Aorta (tissue), 5 donors: Measurements from ENCODE around the gene NELFCD. TPM values are rescaled to one million over a fixed set of nuclear protein-coding genes. Genes with fewer than 3 reads are reported as not detected.
A peak's percentile ranks its signal among the peaks of the same experiment; 100 is the strongest.
"Not testable (repeated sequence)": the region's sequence is repeated elsewhere in the genome, so short reads cannot be mapped to it uniquely, and the experiment has no call there.

Experiments used
- ATAC-seq: fragments of 200-7000 bp; cut with Tn5 transposase; one replicate; pipeline ENCODE4 v1.9.1; 2022; ENCODE audit warnings: moderate library complexity; ENCODE audit not compliant: low FRiP score
- DNase-seq, 2 donors: peaks; one replicate each; pipeline ENCODE4 v3.0.0-alpha.2; 2020
- H3K27ac ChIP-seq, 2 donors: one replicate each; pipeline ENCODE4 v1.5.1; 2013; ENCODE audit warnings: low read length in 2 of 2, mild to moderate bottlenecking in 2 of 2, moderate library complexity in 2 of 2, control low read depth in 1 of 2, inconsistent platforms in 1 of 2, low read depth in 1 of 2
- H3K27me3 ChIP-seq, 2 donors: one replicate each; pipeline ENCODE4 v1.6.1; 2013; ENCODE audit warnings: control low read depth in 1 of 2, low read length in 1 of 2, mild to moderate bottlenecking in 1 of 2, moderate library complexity in 1 of 2; ENCODE audit not compliant: insufficient read depth in 2 of 2, control insufficient read depth in 1 of 2
- H3K36me3 ChIP-seq, 2 donors: one replicate each; pipeline ENCODE4 v1.6.1; 2013; ENCODE audit warnings: control low read depth in 1 of 2, low read length in 1 of 2, mild to moderate bottlenecking in 1 of 2; ENCODE audit not compliant: insufficient read depth in 2 of 2, control insufficient read depth in 1 of 2
- H3K4me1 ChIP-seq, 2 donors: one replicate each; pipeline ENCODE4 v1.6.1; 2013; ENCODE audit warnings: low read length in 2 of 2, control low read depth in 1 of 2, mild to moderate bottlenecking in 1 of 2, moderate library complexity in 1 of 2; ENCODE audit not compliant: insufficient read depth in 2 of 2, control insufficient read depth in 1 of 2
- H3K4me3 ChIP-seq, 2 donors: one replicate each; pipeline ENCODE4 v1.5.1; 2013; ENCODE audit warnings: low read length in 2 of 2, control low read depth in 1 of 2, mild to moderate bottlenecking in 1 of 2
- H3K9me3 ChIP-seq: one replicate; pipeline ENCODE4 v1.6.1; 2013; ENCODE audit warnings: mild to moderate bottlenecking, low read length; ENCODE audit not compliant: control insufficient read depth
- WGBS, 2 donors: extraction: QIAGEN DNeasy Blood & Tissue Kit; methylation state at CpG; one replicate each; pipeline ENCODE4 v1.1.7; 2013; 5-methylcytosine and 5-hydroxymethylcytosine counted together
- intact Hi-C, 2 donors: fragments of 100-400 bp; cut with DNase I; formaldehyde crosslinking; loops; one replicate each; pipeline versions ENCODE4 v1.14.2 to v1.15.0; 2022
- polyA plus RNA-seq, 2 donors: library from polyadenylated mRNA; stranded (reverse); fragments of 200-250 nt; gene quantifications; one replicate each; pipeline ENCODE4 v1.2.3, GENCODE V29; 2013
- total RNA-seq, 2 donors: library from RNA; stranded (reverse); fragmentation: NEBNext Ultra II Directional; extraction: Animal tissue kit (Norgen Biotek cat#: 25700); gene quantifications; one replicate each; pipeline ENCODE4 v1.2.1, GENCODE V29; 2021
- donor health status: healthy with polysubstance abuse.
- donor health status: Bipolar disorder and iron deficiency.
- donor health status: DM: no; HTN: no; CAD: no.
- donor health status: DM: no; HTN: no; CAD: no.
- donor health status: DM: yes; HTN: yes; CAD: no.

Gene NELFCD
- total and polyA plus RNA-seq, 4 donors = 22.7 to 53.9 (median 45.3) TPM

GRCh38 chr20:59007665-59008511, 26.8 kb downstream of the NELFCD start:
- Histone ChIP-seq H3K27ac (peak overlapping the region; percentile 55 to 62), H3K36me3 (no peaks in the 10 kb centered on the region), H3K4me3 (no peak overlapping the region), H3K9me3 (no peaks in the 10 kb centered on the region), H3K27me3 (no peaks in the 10 kb centered on the region), H3K4me1 (no peaks in the 10 kb centered on the region)
- intact Hi-C loops = no loop called here
- DNase-seq = peak; percentile 75 to 89
- no peak for ATAC-seq
- WGBS, 2 donors = 92 to 94% methylated on average over 24 of the region's 24 CpGs

GRCh38 chr20:59008715-59009336, 27.8 kb downstream of the NELFCD start:
- 90 to 93% methylated on average over 8 of the region's 8 CpGs for WGBS, 2 donors
- intact Hi-C loops = no loop called here
- no peaks in the 10 kb centered on the region for H3K4me1 ChIP-seq
- H3K27ac ChIP-seq = peak overlapping the region in 1 of 2 donors; percentile 28
- no peak overlapping the region for H3K4me3 ChIP-seq
- ATAC-seq = no peak
- H3K27me3 ChIP-seq = no peaks in the 10 kb centered on the region
- no peak for DNase-seq
- no peaks in the 10 kb centered on the region for H3K36me3 ChIP-seq
- H3K9me3 ChIP-seq = no peaks in the 10 kb centered on the region

- DNase-seq = peak; percentile 36 to 46
- 75 to 77% methylated on average over 8 of the region's 8 CpGs for WGBS, 2 donors
- H3K27ac ChIP-seq = peak overlapping the region; percentile 7 to 72
- no peaks in the 10 kb centered on the region for H3K4me1 ChIP-seq
- no peak overlapping the region for H3K4me3 ChIP-seq
- intact Hi-C loops = no loop called here
- H3K9me3 ChIP-seq = no peaks in the 10 kb centered on the region
- no peaks in the 10 kb centered on the region for H3K36me3 ChIP-seq
- H3K27me3 ChIP-seq = no peaks in the 10 kb centered on the region
- ATAC-seq = no peak
Observed at GRCh38 chr20:59010321-59010994, 29.4 kb downstream of the NELFCD start.

GRCh38 chr20:59010995-59011873, 30.2 kb downstream of the NELFCD start:
- DNase-seq (peak; percentile 81 to 85), ATAC-seq (peak; percentile 6)
- Histone ChIP-seq H3K27ac (peak overlapping the region; percentile 7 to 72), H3K36me3 (no peaks in the 10 kb centered on the region), H3K27me3 (no peaks in the 10 kb centered on the region), H3K9me3 (no peaks in the 10 kb centered on the region), H3K4me1 (no peaks in the 10 kb centered on the region), H3K4me3 (no peak overlapping the region)
- intact Hi-C loops = no loop called here
- WGBS, 2 donors = 11 to 13% methylated on average over 17 of the region's 17 CpGs

- H3K4me1 ChIP-seq, H3K36me3 ChIP-seq, intact Hi-C loops, DNase-seq, H3K4me3 ChIP-seq, H3K9me3 ChIP-seq, H3K27me3 ChIP-seq, ATAC-seq: not testable (repeated sequence)
- peak overlapping the region in 1 of 2 donors; percentile 72 for H3K27ac ChIP-seq
- WGBS, 2 donors = 90 to 94% methylated on average over 3 of the region's 3 CpGs
Observed at GRCh38 chr20:59011874-59012157, 30.8 kb downstream of the NELFCD start.

GRCh38 chr20:59013031-59013951, 32.2 kb downstream of the NELFCD start:
- H3K9me3 ChIP-seq = no peaks in the 10 kb centered on the region
- no peak overlapping the region for H3K27ac ChIP-seq
- no peak overlapping the region for H3K4me3 ChIP-seq
- H3K36me3 ChIP-seq = no peaks in the 10 kb centered on the region
- DNase-seq = peak; percentile 33 to 57
- H3K4me1 ChIP-seq = no peaks in the 10 kb centered on the region
- 91 to 94% methylated on average over 16 to 17 of the region's 17 CpGs for WGBS, 2 donors
- H3K27me3 ChIP-seq = no peaks in the 10 kb centered on the region
- no peak for ATAC-seq
- intact Hi-C loops = no loop called here

GRCh38 chr20:59013959-59014608, 33.0 kb downstream of the NELFCD start:
- 68 to 73% methylated on average over 13 of the region's 13 CpGs for whole genome bisulfite sequencing, 2 donors
- peak; percentile 82 to 85 for DNase-seq

More at GRCh38 chr20:59013959-59014608, 33.0 kb downstream of the NELFCD start:
- intact Hi-C loops = no loop called here
- no peaks in the 10 kb centered on the region for H3K27me3 ChIP-seq
- ATAC-seq = no peak
- peak overlapping the region in 1 of 2 donors; percentile 72 for H3K27ac ChIP-seq
- H3K4me1 ChIP-seq = no peaks in the 10 kb centered on the region
- no peaks in the 10 kb centered on the region for H3K36me3 ChIP-seq
- no peak overlapping the region for H3K4me3 ChIP-seq
- H3K9me3 ChIP-seq = no peaks in the 10 kb centered on the region
